ENCODE measurements around the gene ALOX12B.
"Not testable (repeated sequence)": the region's sequence is repeated elsewhere in the genome, so short reads cannot be mapped to it uniquely, and the experiment has no call there.

ALOX12B gene

DNA sequence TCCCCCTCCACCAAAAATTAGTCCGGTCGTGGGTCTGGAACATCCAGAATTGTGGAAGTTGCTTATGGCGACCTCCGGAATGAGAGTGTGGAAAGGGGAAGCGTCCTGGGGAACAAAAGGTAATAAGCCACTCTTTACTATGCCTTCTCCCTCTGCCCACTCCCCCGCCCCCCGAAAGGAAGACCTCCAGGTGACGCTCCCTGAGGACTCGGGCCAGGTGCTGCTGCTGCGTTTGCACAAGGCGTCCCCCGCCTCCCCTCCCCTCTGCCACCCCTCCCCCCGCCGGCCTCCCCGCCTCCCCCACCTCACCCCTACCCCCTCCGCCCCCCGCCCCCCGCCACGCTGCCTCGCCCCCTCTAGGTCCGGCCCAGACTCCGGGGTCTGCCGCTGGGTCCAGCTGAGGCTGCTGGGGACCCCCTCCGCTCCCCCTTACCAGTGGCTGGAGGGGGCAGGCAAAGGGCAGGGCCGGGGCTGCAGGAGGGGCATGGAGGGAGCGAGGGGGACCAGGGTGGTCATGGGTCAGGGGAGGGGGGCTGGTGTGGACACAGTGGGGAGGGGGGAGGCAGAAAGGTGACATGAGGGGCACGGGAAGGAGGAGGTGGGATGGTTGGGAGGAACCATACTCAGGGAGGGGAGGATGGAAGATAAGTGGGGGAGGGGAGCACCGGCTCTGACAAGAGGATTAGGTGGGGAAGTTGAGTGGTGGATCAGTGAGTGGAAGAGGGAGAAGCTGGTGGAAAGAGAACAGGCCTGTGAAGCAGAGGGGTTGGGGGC is 23.6 kb downstream of the ALOX12B start:
- no peak for DNase-seq

GRCh38 chr17:8062807-8063483 is 24.6 kb downstream of the ALOX12B start:
- no peak for DNase-seq

DNA sequence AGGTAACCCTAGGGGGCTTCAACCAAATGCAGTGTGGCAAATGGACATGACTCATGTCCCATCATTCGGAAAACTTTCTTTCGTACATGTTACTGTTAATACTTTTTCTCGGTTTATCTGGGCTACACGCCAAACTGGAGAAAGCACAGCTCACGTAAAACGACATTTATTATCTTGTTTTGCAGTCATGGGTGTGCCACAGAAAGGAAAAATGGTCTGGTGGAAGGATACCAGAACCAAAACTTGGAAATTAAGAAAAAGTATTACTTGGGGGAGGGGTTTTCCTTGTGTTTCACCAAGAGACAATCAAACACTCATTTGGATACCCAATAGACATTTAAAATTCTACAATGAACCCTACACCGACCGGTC is 25.1 kb downstream of the ALOX12B start:
- DNase-seq, result no peak

DNA sequence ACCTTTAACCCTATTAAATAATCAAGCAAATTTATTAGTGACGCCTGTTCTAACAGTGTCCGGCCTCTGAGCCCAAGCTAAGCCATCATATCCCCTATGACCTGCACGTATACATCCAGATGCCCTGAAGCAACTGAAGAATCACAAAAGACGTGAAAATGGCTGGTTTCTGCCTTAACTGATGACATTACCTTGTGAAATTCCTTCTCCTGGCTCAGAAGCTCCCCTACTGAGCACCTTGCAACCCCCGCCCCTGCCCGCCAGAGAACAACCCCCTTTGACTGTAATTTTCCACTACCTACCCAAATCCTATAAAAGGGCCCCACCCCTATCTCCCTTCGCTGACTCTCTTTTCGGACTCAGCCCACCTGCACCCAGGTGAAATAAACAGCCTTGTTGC is 25.7 kb downstream of the ALOX12B start:
- DNase-seq, result not testable (repeated sequence)

DNA sequence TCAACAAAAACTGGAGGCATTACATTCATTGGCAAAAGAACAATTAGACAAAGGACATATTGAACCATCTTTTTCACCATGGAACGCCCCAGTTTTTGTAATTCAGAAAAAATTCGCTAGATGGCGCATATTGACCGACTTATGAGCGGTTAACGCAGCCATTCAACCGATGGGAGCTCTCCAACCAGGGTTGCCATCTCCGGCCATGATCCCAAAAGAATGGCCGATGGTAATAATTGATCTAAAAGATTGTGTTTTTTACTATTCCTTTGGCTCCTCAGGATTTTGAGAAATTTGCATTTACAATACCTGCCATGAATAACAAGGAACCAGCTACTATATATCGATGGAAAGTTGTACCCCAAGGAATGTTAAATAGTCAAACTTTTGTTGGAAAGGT is 27.2 kb downstream of the ALOX12B start:
- peak; percentile 46 to 49 for DNase-seq

DNA sequence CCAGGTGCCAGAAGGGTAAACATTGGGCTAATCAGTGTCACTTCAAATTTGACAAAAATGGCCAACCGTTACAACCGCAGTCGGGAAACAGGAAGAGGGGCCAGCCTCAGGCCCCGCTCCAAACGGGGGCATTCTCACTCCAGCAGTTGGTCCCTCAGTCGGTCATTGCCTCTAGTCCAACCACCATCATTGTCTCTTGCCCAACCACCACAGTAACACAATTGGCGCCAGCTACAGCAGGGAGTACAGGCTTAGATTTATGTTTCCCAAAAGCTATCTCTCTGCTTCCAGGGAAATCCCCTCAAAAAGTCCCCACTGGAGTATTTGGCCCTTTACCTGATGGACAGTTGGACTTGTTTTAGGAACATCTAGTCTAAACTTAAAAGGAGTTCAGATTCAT is 28.4 kb downstream of the ALOX12B start:
- DNase-seq, result no peak

- DNase-seq, result peak; percentile 26 to 33
These were observed 29.8 kb downstream of the ALOX12B start for GRCh38 chr17:8057691-8058114.

- no peak for DNase-seq
These were observed 30.4 kb downstream of the ALOX12B start for GRCh38 chr17:8056976-8057625.

DNA sequence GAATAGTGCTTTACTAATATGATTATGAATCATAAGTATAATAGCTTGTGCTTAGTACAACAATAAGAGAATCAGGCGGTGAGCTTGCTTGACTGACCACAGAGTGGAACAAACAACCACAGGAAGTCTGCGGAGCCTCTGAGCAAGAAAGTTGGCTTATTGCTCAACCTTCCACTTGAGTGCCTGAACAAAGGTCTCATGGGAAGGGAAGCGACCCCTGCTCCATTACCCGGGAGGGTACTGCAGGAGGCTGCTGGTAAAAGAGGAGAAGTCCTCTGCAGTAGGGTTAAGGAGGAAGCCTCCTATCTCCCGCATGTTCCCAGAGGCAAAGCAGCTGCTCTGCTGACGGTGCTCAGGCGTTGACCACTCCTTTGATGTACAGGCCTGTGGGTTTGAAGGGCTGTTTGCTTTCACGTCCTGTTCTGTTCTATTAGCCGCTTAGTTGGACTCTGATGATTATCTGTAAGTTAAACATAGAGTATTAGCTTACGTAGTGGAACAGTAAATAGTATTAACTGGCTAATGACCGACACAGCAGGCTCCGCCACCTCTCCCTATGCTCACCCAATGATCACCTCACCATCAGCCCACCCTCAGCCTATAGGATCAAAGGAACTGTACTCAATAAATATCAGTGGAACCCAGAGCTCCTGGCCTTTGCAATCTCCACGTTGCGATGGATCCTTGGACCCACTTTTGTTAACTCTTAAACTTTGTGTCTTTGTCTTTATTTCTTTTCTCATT is 31.1 kb downstream of the ALOX12B start:
- DNase-seq, result no peak

DNA sequence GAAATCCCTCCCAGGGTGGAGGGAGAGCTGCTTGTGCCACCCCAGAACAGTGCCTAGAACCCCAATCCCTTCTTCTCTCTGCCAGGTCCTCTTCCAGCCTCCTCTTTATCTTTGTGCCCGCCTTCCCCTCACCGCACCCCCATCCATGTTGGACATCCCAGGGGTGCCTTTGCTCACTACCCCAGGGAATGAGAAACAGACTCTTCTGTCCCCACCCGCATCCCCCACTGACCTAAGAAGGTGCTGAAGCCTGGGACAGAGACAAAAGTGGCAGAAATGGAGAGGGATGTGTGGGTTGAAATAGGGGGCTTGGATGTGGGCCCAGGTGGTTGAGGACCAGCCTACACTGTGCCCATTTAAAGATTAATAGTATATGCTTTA is 31.7 kb downstream of the ALOX12B start:
- DNase-seq, result no peak

DNA sequence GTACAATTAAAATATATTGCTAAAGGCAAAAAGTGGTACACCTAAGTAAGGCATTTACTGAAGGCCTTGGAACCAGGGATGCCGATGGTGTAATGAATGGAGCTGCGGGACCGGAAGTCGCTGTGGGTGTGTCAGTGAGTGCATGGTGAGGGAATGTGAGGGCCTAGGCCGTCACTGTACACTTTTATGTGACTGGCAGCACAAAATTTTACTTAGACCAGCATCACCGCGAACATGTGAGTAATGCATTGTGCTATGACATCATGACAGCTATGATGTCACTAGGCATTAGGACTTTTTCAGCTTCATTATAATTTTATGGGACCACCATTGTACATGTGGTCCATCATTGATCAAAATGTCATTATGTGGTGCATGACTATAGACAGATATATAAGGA is 33.9 kb downstream of the ALOX12B start:
- no peak for DNase-seq

DNA sequence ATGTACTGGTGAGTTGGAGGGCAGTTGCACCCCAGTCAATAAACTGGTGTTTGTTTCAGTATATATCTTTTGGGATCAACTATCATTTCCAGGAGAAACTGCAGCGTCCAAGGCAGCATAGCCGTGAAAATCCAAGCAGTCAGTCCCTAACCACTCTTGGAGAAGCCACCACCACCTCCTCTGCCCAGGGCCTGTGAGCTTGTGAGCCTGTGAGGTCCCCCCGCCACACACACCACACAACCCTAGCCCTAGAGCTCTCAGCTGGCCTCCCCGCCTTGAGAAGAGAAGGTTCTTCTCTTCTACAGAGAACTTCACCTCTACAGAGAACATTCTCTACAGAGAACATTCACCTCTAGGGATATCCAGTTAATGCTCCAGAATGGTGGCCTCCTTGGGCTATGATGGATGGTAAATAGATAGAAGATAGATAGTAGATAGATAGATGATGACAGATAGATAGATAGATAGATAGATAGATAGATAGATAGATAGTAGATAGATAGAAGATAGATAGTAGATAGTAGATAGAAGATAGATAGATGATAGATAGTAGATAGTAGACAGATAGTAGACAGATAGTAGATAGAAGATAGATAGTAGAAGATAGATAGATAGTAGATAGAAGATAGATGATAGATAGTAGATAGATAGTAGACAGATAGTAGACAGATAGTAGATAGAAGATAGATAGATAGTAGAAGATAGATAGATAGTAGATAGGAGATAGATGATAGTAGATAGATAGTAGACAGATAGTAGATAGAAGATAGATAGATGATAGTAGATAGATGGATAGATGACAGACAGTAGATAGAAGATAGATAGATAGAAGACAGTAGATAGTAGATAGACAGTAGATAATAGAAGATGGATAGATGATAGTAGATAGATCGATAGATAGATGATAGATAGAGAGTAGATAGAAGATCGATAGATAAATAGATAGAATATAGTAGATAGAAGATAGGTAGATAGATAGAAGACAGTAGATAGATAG is 35.0 kb downstream of the ALOX12B start:
- DNase-seq, result no peak

DNA sequence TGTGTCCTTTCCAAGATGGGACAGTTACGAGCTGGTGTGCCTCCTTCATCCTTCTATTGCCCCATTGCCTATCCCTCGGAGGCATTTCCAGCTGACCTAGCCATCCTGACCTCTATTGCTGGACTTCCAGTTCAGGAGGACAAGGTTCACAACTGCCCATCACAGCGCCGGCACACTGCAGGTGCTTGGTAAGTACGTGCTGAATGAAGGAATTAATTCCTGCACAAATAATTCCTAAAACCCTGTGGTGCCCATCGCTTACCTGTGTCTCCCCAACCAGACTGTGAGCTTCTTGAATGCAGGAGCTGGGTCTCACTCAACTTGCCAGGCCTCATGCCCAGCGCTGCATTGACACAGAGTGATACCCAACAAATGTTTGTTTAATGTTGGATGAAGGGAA is 35.7 kb downstream of the ALOX12B start:
- DNase-seq, result no peak

DNA sequence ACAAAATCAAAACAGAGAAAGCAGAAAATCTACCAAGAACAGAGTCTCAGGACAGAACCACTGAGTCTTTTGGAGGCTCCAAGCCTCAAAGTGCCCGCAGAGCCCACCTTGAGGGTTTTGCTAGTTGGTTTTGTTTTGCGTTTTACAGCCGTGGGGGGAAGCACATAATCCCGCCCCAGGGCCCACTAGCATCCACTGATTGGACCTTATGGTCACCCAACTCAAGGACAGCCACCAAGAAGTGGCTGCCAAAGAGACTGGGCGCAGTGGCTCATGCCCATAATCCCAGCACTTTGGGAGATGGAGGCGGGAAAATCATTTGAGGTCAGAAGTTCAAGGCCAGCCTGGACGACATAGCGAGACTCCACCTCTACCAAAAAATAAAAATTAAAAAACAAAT is 38.8 kb downstream of the ALOX12B start:
- no peak for DNase-seq

DNA sequence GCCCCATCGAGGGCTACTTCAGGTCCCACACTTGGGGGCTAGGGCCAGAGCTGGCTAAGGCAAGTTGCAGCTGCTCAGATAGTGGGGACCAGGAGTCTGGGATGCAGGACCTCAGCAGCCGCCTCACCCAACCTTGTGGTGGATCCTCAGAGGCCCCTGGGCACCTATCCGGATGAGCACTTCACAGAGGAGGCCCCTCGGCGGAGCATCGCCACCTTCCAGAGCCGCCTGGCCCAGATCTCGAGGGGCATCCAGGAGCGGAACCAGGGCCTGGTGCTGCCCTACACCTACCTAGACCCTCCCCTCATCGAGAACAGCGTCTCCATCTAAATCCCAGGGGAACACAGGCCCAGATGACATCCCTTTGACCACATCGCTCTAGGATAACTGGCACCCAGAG is 39.3 kb downstream of the ALOX12B start:
- no peak for DNase-seq

DNA sequence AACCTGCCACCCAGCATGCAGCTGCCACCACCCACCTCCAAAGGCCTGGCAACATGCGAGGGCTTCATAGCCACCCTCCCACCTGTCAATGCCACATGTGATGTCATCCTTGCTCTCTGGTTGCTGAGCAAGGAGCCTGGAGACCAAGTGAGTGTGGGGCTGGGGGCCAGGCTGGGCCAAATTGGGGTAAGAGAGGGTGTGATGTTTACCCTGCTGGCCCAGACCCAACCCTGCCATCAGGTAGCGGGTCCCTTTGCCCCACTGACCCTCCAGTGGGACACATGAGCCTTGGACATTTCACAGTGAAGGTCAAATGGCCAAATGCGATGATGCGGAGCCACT is 39.8 kb downstream of the ALOX12B start:
- no peak for DNase-seq

GRCh38 chr17:8046929-8047768 is 40.4 kb downstream of the ALOX12B start:
- no peak for DNase-seq

- no peak for DNase-seq
These were observed 41.1 kb downstream of the ALOX12B start for GRCh38 chr17:8046306-8046928.

- DNase-seq, result no peak
These were observed 42.4 kb downstream of the ALOX12B start for GRCh38 chr17:8044819-8045810.

GRCh38 chr17:8041979-8042378 is 45.5 kb downstream of the ALOX12B start:
- no peak for DNase-seq
